ENCODE data around the gene RNASEH2A. TPM values are rescaled to one million over a fixed set of nuclear protein-coding genes. Genes with fewer than 3 reads are reported as not detected.
A peak's percentile ranks its signal among the peaks of the same experiment; 100 is the strongest.

The RNASEH2A gene
- total and polyA plus RNA-seq, 2 donors (not counting 1 experiment from before 2014, with no cell fraction given), result 14.5 to 18.9 TPM

DNA sequence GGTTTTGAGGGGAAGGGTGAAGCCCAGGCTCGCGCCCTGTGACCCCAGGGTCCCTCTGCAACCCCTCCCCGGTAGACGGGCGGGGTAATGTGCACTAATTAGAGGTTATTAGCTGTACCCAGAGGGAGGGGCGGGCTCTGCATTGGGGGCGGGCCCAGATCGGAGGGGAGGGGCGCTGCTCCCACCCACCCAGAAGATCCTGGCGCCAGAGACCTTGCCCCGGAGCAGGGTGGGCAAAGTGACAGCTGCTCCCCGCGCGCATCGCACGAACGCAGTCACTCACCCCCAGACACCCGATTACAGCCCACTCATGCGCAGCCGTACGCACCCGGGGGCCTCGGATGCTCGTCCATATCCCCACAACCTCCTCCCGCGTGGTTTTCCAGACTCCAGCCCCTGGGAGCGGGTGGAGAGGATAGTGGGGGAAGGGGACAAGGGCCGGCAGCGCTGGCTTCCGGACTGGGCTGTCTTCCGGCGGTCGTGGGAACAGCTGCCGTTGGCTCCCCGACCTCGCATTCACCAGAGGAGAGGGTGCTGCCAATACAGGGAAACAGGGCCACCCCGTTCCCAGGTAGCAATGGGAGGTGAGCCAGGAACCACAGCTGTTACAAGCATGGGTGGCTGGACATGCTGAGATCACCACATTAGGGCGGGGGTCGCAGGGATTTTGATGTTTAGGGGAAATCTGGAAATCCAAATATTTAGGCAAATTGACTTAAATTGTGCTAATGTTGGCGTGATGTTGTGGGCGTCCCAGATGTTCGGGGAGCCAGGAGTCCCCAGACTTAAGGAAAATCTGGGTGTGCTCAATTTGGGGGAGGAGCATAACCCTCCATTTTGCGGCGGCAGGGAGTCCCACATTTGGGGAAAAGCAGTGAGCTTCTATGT is 28.1 kb upstream of the RNASEH2A start:
- no peaks in the 10 kb centered on the region for H3K27me3 ChIP-seq (replicated peaks in 1 of 4; ENCODE audit: control extremely low read depth in 1 of 4, control insufficient read depth in 3 of 4, insufficient read depth in 4 of 4, low read length in 3 of 4)
- H3K4me3 ChIP-seq (ENCODE audit: control extremely low read depth in 1 of 5, extremely low read depth in 1 of 5, insufficient read depth in 1 of 5, low read depth in 2 of 5, low read length in 4 of 5), result peak overlapping the region; percentile 63 to 89 (median 75)
- CTCF ChIA-PET, result interaction anchor here (0.5 to 27.9 kb wide), 9 partner anchors 9 to 96 kb away, joined by 3 to 1147 read pairs (median 5); partner anchors contain the start of genes DHPS, JUNB, PRDX2 and RNASEH2A
- WGBS (ENCODE audit: insufficient coverage), result 8% methylated on average over 31 of the region's 44 CpGs
- peak overlapping the region; percentile 73 for H2AFZ ChIP-seq (ENCODE audit: insufficient read depth, low read depth, low read length, poor library complexity, severe bottlenecking)
- H3K9ac ChIP-seq (ENCODE audit: low read length), result peak overlapping the region; percentile 78
- no peaks in the 10 kb centered on the region for H3K27me3 Mint-ChIP-seq
- H3K27ac ChIP-seq (ENCODE audit: low read length in 2 of 2), result peak overlapping the region; percentile 83 to 86
- no peak for TF ChIP-seq EZH2 (IDR thresholded peaks at IDR 0.05; ENCODE audit: borderline replicate concordance, insufficient read depth, low read depth, low read length, poor library complexity, severe bottlenecking)
- TF ChIP-seq, protein P1, sequence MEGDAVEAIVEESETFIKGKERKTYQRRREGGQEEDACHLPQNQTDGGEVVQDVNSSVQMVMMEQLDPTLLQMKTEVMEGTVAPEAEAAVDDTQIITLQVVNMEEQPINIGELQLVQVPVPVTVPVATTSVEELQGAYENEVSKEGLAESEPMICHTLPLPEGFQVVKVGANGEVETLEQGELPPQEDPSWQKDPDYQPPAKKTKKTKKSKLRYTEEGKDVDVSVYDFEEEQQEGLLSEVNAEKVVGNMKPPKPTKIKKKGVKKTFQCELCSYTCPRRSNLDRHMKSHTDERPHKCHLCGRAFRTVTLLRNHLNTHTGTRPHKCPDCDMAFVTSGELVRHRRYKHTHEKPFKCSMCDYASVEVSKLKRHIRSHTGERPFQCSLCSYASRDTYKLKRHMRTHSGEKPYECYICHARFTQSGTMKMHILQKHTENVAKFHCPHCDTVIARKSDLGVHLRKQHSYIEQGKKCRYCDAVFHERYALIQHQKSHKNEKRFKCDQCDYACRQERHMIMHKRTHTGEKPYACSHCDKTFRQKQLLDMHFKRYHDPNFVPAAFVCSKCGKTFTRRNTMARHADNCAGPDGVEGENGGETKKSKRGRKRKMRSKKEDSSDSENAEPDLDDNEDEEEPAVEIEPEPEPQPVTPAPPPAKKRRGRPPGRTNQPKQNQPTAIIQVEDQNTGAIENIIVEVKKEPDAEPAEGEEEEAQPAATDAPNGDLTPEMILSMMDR (IDR thresholded peaks at IDR 0.05), result no peak
- no peaks in the 10 kb centered on the region for H3K9me3 Mint-ChIP-seq (ENCODE audit: insufficient read depth)
- DNase-seq (peak; percentile 80), ATAC-seq (ENCODE audit: low read depth) (peak; percentile 2)
- intact Hi-C loops (cut with micrococcal nuclease), result no loop called here
- H3K9me3 ChIP-seq (ENCODE audit: control extremely low read depth in 1 of 3, control insufficient read depth in 2 of 3, insufficient read depth in 1 of 3, low read length in 2 of 3), result no peaks in the 10 kb centered on the region
- peak overlapping the region; percentile 95 for H3K4me2 ChIP-seq (replicated peaks; ENCODE audit: low read depth, low read length, poor library complexity, severe bottlenecking)
- peak overlapping the region; percentile 84 for H3K27ac Mint-ChIP-seq
- no peaks in the 10 kb centered on the region for H4K20me1 ChIP-seq (ENCODE audit: control insufficient read depth, insufficient read depth, low read length, poor library complexity, severe bottlenecking)
- H3K36me3 ChIP-seq (replicated peaks in 1 of 2; ENCODE audit: control extremely low read depth in 1 of 2, control insufficient read depth in 1 of 2, extremely low read depth in 1 of 2, insufficient read depth in 2 of 2, low read length in 1 of 2), result no peaks in the 10 kb centered on the region
- H3K4me3 Mint-ChIP-seq, result peak overlapping the region; percentile 88
- H3K4me1 Mint-ChIP-seq, result peaks cover 49% of the 10 kb centered on the region
- POLR2A ChIA-PET, result interaction anchor here (0.6 to 6.9 kb wide), 10 partner anchors 9 to 340 kb away, joined by 3 to 233 read pairs (median 6); partner anchors contain the start of genes DNASE2, JUNB, NACC1 and RNASEH2A
- H3K4me1 ChIP-seq (ENCODE audit: control insufficient read depth in 2 of 2, insufficient read depth in 2 of 2, low read length in 2 of 2), result peaks cover 34 to 54% of the 10 kb centered on the region in 2 donors
- peaks cover 2% of the 10 kb centered on the region for H3K79me2 ChIP-seq (ENCODE audit: control insufficient read depth, insufficient read depth, low read length)

DNA sequence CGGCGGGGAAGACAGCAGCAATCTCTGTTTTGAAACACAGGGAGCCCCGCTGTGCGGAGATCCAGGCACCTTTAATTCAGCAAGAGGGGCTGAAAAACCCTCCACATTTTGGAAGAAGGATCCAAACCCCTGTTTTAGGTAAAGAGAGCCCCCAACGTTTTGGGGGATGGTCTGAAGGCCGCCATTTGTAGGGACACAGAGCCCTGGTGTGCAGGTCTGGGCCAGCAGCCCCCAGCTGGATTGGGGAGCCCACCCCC is 27.6 kb upstream of the RNASEH2A start:
- Histone ChIP-seq H2AFZ (ENCODE audit: insufficient read depth, low read depth, low read length, poor library complexity, severe bottlenecking) (peak overlapping the region; percentile 20), H3K4me1 (ENCODE audit: control insufficient read depth in 2 of 2, insufficient read depth in 2 of 2, low read length in 2 of 2) (peaks cover 39 to 60% of the 10 kb centered on the region in 2 donors), H3K27ac (ENCODE audit: low read length in 2 of 2) (peak overlapping the region; percentile 83 to 86), H3K9ac (ENCODE audit: low read length) (no peak overlapping the region), H3K79me2 (ENCODE audit: control insufficient read depth, insufficient read depth, low read length) (peaks cover 2% of the 10 kb centered on the region), H3K4me2 (replicated peaks; ENCODE audit: low read depth, low read length, poor library complexity, severe bottlenecking) (peak overlapping the region; percentile 95), H3K9me3 (ENCODE audit: control extremely low read depth in 1 of 3, control insufficient read depth in 2 of 3, insufficient read depth in 1 of 3, low read length in 2 of 3) (no peaks in the 10 kb centered on the region), H3K36me3 (replicated peaks in 1 of 2; ENCODE audit: control extremely low read depth in 1 of 2, control insufficient read depth in 1 of 2, extremely low read depth in 1 of 2, insufficient read depth in 2 of 2, low read length in 1 of 2) (no peaks in the 10 kb centered on the region), H3K27me3 (replicated peaks in 1 of 4; ENCODE audit: control extremely low read depth in 1 of 4, control insufficient read depth in 3 of 4, insufficient read depth in 4 of 4, low read length in 3 of 4) (no peaks in the 10 kb centered on the region), H3K4me3 (ENCODE audit: control extremely low read depth in 1 of 5, extremely low read depth in 1 of 5, insufficient read depth in 1 of 5, low read depth in 2 of 5, low read length in 4 of 5) (peak overlapping the region in 3 of 5 experiments; percentile 66 to 88 (median 75)), H4K20me1 (ENCODE audit: control insufficient read depth, insufficient read depth, low read length, poor library complexity, severe bottlenecking) (no peaks in the 10 kb centered on the region)
- Mint-ChIP-seq H3K4me1 (peaks cover 51% of the 10 kb centered on the region), H3K27ac (peak overlapping the region; percentile 84), H3K9me3 (ENCODE audit: insufficient read depth) (no peaks in the 10 kb centered on the region), H3K4me3 (peak overlapping the region; percentile 88), H3K27me3 (no peaks in the 10 kb centered on the region)
- ChIA-PET POLR2A (interaction anchor here (0.6 to 6.9 kb wide), 4 partner anchors 9 to 49 kb away, joined by 4 to 233 read pairs (median 20); partner anchors contain the start of gene JUNB), CTCF (interaction anchor here (0.5 to 27.9 kb wide), 8 partner anchors 9 to 97 kb away, joined by 3 to 1147 read pairs (median 20); partner anchors contain the start of genes DHPS, JUNB, PRDX2 and RNASEH2A)
- ATAC-seq (ENCODE audit: low read depth) (no peak), DNase-seq (no peak)
- TF ChIP-seq, protein P1 (IDR thresholded peaks at IDR 0.05), result no peak
- TF ChIP-seq EZH2 (IDR thresholded peaks at IDR 0.05; ENCODE audit: borderline replicate concordance, insufficient read depth, low read depth, low read length, poor library complexity, severe bottlenecking), result no peak
- intact Hi-C loops (cut with micrococcal nuclease), result no loop called here
- 53% methylated on average over 6 of the region's 6 CpGs for WGBS (ENCODE audit: insufficient coverage)
